HCT116 (cell line): ENCODE data around the gene DGKB. TPM values are rescaled to one million over a fixed set of nuclear protein-coding genes. Genes with fewer than 3 reads are reported as not detected.

ENCODE experiments used
- ATAC-seq: fragments of 200-7000 bp; cut with Tn5 transposase; 2 replicates; pipeline ENCODE4 v1.9.1; 2020; ENCODE audit warnings: mild to moderate bottlenecking, moderate library complexity
- BruUV-seq: library from RNA; stranded (reverse); fragments of 400-500 nt; replicated peaks from 2 replicates; lab custom pipeline; 2021; lab: Mats Ljungman, UMichigan
- CTCF ChIA-PET: fragments of 300-600 bp; sonication (Branson Sonifier 250); formaldehyde crosslinking; loops from one replicate; lab custom pipeline; 2021; ENCODE audit warnings: antibody characterized with exemption; lab: Charles Lee
- POLR2A ChIA-PET: fragments of 300-600, 350-600 bp; sonication (Branson Sonifier 250); formaldehyde crosslinking; loops from one replicate; lab custom pipeline; 2021; ENCODE audit warnings: antibody characterized with exemption; lab: Charles Lee
- RAD21 ChIA-PET, 2 experiments: fragments of 300-600 bp; sonication (Branson Sonifier 250); formaldehyde crosslinking; loops; one replicate each; lab custom pipeline; 2023; ENCODE audit warnings: low total read pairs in 2 of 2; ENCODE audit not compliant: uncharacterized antibody in 2 of 2, unreplicated experiment in 2 of 2, low non-redundant PET in 1 of 2; lab: Charles Lee
- DNase-seq: peaks from one replicate; pipeline ENCODE4 v3.0.0-alpha.2; 2010; ENCODE audit warnings: low read depth, low spot score
- H2AFZ ChIP-seq: fragments of 200-600 bp; shearing (Covaris generic), sonication (generic); 2 replicates; pipeline ENCODE4 v1.6.1; 2017; ENCODE audit warnings: low read depth, mixed run types, mixed read lengths, antibody characterized with exemption, low read length; ENCODE audit not compliant: poor library complexity, severe bottlenecking
- H3K27ac ChIP-seq: 2 replicates; pipeline ENCODE4 v1.5.1; 2012; ENCODE audit warnings: low read depth, low read length
- H3K27me3 ChIP-seq: fragments of 200-600 bp; sonication (generic); 2 replicates; pipeline ENCODE4 v1.6.1; 2016; ENCODE audit warnings: mixed run types, low read length, mixed read lengths; ENCODE audit not compliant: insufficient read depth
- H3K36me3 ChIP-seq, 2 experiments: fragments of 200-500 bp in 1 of 2; fragments of 200-600 bp in 1 of 2; sonication (Bioruptor generic) in 1 of 2; sonication (generic) in 1 of 2; 2 replicates each; pipeline versions ENCODE4 v1.5.1 to v1.6.1; 2014 to 2016; ENCODE audit warnings: low read length in 2 of 2, inconsistent platforms in 1 of 2, mixed read lengths in 1 of 2, mixed run types in 1 of 2; ENCODE audit not compliant: insufficient read depth in 2 of 2, control insufficient read depth in 1 of 2
- H3K4me1 ChIP-seq, 2 experiments: fragments of 200-600 bp in 1 of 2; sonication (generic) in 1 of 2; 2 replicates each; pipeline versions ENCODE4 v1.5.1 to v1.6.1; 2012 to 2017; ENCODE audit warnings: low read length in 2 of 2, inconsistent platforms in 1 of 2, mild to moderate bottlenecking in 1 of 2, mixed read lengths in 1 of 2, mixed run types in 1 of 2, moderate library complexity in 1 of 2; ENCODE audit not compliant: insufficient read depth in 2 of 2, control insufficient read depth in 1 of 2
- H3K4me2 ChIP-seq: fragments of 200-600 bp; sonication (generic); 2 replicates; pipeline ENCODE4 v1.6.1; 2017; ENCODE audit warnings: mixed run types, low read length, mixed read lengths
- H3K4me3 ChIP-seq, 2 experiments: fragments of 200-600 bp in 1 of 2; sonication (generic) in 1 of 2; replicated peaks in 1 of 2; 2 replicates each; pipeline ENCODE4 v1.5.1; 2011 to 2016; ENCODE audit warnings: low read length in 2 of 2, control low read depth in 1 of 2, low read depth in 1 of 2, mild to moderate bottlenecking in 1 of 2, mixed read lengths in 1 of 2, mixed run types in 1 of 2
- H3K79me2 ChIP-seq: fragments of 200-600 bp; sonication (generic); 2 replicates; pipeline ENCODE4 v1.6.1; 2017; ENCODE audit warnings: mild to moderate bottlenecking, mixed run types, low read length, moderate library complexity, mixed read lengths; ENCODE audit not compliant: insufficient read depth
- H3K9ac ChIP-seq: fragments of 200-600 bp; sonication (generic); 2 replicates; pipeline ENCODE4 v1.6.1; 2016; ENCODE audit warnings: low read length, mixed read lengths
- H3K9me2 ChIP-seq: fragments of 200-600 bp; sonication (generic), shearing (Covaris generic); 2 replicates; pipeline ENCODE4 v1.6.1; 2017; ENCODE audit warnings: mixed run types, mild to moderate bottlenecking, moderate library complexity; ENCODE audit not compliant: insufficient read depth
- H3K9me3 ChIP-seq, 2 experiments: fragments of 200-500 bp in 1 of 2; fragments of 200-600 bp in 1 of 2; sonication (Bioruptor generic) in 1 of 2; sonication (generic) in 1 of 2; 2 replicates each; pipeline ENCODE4 v1.6.1; 2014 to 2017; ENCODE audit warnings: low read length in 2 of 2, mixed read lengths in 2 of 2, inconsistent platforms in 1 of 2, low read depth in 1 of 2, mild to moderate bottlenecking in 1 of 2, mixed run types in 1 of 2, moderate library complexity in 1 of 2; ENCODE audit not compliant: control insufficient read depth in 1 of 2, insufficient read depth in 1 of 2
- H4K20me1 ChIP-seq: fragments of 200-600 bp; sonication (generic), shearing (Covaris generic); 2 replicates; pipeline ENCODE4 v1.6.1; 2017; ENCODE audit warnings: mixed run types, mild to moderate bottlenecking, moderate library complexity; ENCODE audit not compliant: insufficient read depth
- CBX3 ChIP-seq: IDR thresholded peaks from 2 replicates; pipeline ENCODE4 v1.6.1; 2012; ENCODE audit warnings: low read depth
- CEBPB ChIP-seq: IDR thresholded peaks from 2 replicates; pipeline ENCODE4 v1.6.1; 2012; ENCODE audit warnings: low read depth
- ELF1 ChIP-seq: IDR thresholded peaks from 2 replicates; pipeline ENCODE4 v1.6.1; 2012; ENCODE audit warnings: low read depth, borderline replicate concordance
- EZH2 ChIP-seq: fragments of 200-600 bp; sonication (generic); IDR thresholded peaks from 2 replicates; pipeline ENCODE4 v1.6.1; 2017; ENCODE audit warnings: antibody characterized with exemption, mixed run types
- EZH2phosphoT487 ChIP-seq: fragments of 200-600 bp; IDR thresholded peaks from 2 replicates; pipeline ENCODE4 v1.6.1; 2018; ENCODE audit warnings: antibody characterized with exemption, borderline replicate concordance
- FOSL1 ChIP-seq: IDR thresholded peaks from 2 replicates; pipeline ENCODE4 v1.6.1; 2012; ENCODE audit warnings: low read depth
- JUND ChIP-seq: IDR thresholded peaks from 2 replicates; pipeline ENCODE4 v1.6.1; 2012
- POLR2A ChIP-seq: IDR thresholded peaks from 2 replicates; pipeline ENCODE4 v1.7.0; 2011; ENCODE audit warnings: borderline replicate concordance; ENCODE audit not compliant: insufficient read depth, insufficient read length; ENCODE audit errors: extremely low read depth
- POLR2AphosphoS5 ChIP-seq: IDR thresholded peaks from 2 replicates; pipeline ENCODE4 v1.6.1; 2011; ENCODE audit warnings: mild to moderate bottlenecking, low read depth, low read length, moderate library complexity
- RAD21 ChIP-seq: IDR thresholded peaks from 2 replicates; pipeline ENCODE4 v1.6.1; 2012; ENCODE audit warnings: low read depth, mild to moderate bottlenecking
- SIN3A ChIP-seq: IDR thresholded peaks from 2 replicates; pipeline ENCODE4 v1.6.1; 2012; ENCODE audit warnings: low read depth
- SP1 ChIP-seq: IDR thresholded peaks from 2 replicates; pipeline ENCODE4 v1.6.1; 2012; ENCODE audit warnings: low read depth
- SRF ChIP-seq: IDR thresholded peaks from 2 replicates; pipeline ENCODE4 v1.6.1; 2012; ENCODE audit warnings: low read depth
- TCF7L2 ChIP-seq: IDR thresholded peaks from 2 replicates; pipeline ENCODE4 v1.7.0; 2011; ENCODE audit warnings: borderline replicate concordance, inconsistent platforms; ENCODE audit not compliant: insufficient read depth, insufficient read length; ENCODE audit errors: extremely low read depth
- ZFX ChIP-seq: fragments of 450-650 bp; IDR thresholded peaks from 2 replicates; pipeline ENCODE4 v1.6.1; 2017
- ZNF274 ChIP-seq: fragments of 200-500 bp; sonication (Bioruptor generic); IDR thresholded peaks from 2 replicates; pipeline ENCODE4 v1.6.1; 2014; ENCODE audit warnings: mild to moderate bottlenecking, low read depth, low read length, inconsistent platforms
- intact Hi-C: fragments of 100-400 bp; cut with micrococcal nuclease; formaldehyde crosslinking; loops from 2 replicates; pipeline ENCODE4 v1.10.0; 2022
- total RNA-seq: library from RNA; stranded (reverse); gene quantifications from one replicate; pipeline ENCODE4 v1.2.1, GENCODE V29; 2021; ENCODE audit not compliant: unreplicated experiment
- TF ChIP-seq, protein P1 (sequence below), 3 experiments: fragments of 200-600 bp in 1 of 3; sonication (generic) in 1 of 3; IDR thresholded peaks in 2 of 3; conservative IDR thresholded peaks in 1 of 3; 2 replicates each; pipeline ENCODE4 v1.5.1; 2012 to 2017; ENCODE audit warnings: low read depth in 2 of 3, low read length in 2 of 3, antibody characterized with exemption in 1 of 3, borderline replicate concordance in 1 of 3, control low read depth in 1 of 3, mild to moderate bottlenecking in 1 of 3, mixed read lengths in 1 of 3, mixed run types in 1 of 3, moderate library complexity in 1 of 3; ENCODE audit not compliant: insufficient read depth in 1 of 3
- TF ChIP-seq, protein P2 (sequence below): IDR thresholded peaks from 2 replicates; pipeline ENCODE4 v1.6.1; 2012
- TF ChIP-seq, protein P3 (sequence below): IDR thresholded peaks from 2 replicates; pipeline ENCODE4 v1.6.1; 2012; ENCODE audit warnings: low read depth
- TF ChIP-seq, protein P4 (sequence below): IDR thresholded peaks from 2 replicates; pipeline ENCODE4 v1.6.1; 2011; ENCODE audit warnings: mild to moderate bottlenecking, low read length, moderate library complexity; ENCODE audit not compliant: insufficient replicate concordance; ENCODE audit errors: extremely low read depth
- TF ChIP-seq, protein P5 (sequence below): IDR thresholded peaks from 2 replicates; pipeline ENCODE4 v1.6.1; 2012

DGKB gene
- total RNA-seq, 1 experiment from 2014 or later = 0.05 TPM

DNA sequence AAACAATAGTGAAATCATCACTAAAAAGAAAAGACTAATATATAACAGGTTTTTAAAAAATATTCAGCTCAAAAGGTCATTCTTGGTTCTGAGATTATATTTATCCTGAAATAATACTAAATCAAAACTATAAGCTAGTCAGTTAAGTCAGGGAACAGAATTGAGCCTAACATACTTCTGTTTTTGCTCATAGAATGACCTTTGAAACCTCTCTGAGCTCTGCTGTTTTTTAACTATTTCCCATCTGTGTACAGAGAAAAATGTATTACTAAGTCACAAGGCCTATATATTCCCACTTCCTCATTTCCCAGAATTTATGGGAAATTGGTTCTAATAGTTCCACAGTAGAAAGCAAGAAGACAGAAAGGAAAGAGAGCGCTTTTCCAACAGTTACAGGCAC is 566.3 kb downstream of the DGKB start (continued):
- TF ChIP-seq, protein P1, sequence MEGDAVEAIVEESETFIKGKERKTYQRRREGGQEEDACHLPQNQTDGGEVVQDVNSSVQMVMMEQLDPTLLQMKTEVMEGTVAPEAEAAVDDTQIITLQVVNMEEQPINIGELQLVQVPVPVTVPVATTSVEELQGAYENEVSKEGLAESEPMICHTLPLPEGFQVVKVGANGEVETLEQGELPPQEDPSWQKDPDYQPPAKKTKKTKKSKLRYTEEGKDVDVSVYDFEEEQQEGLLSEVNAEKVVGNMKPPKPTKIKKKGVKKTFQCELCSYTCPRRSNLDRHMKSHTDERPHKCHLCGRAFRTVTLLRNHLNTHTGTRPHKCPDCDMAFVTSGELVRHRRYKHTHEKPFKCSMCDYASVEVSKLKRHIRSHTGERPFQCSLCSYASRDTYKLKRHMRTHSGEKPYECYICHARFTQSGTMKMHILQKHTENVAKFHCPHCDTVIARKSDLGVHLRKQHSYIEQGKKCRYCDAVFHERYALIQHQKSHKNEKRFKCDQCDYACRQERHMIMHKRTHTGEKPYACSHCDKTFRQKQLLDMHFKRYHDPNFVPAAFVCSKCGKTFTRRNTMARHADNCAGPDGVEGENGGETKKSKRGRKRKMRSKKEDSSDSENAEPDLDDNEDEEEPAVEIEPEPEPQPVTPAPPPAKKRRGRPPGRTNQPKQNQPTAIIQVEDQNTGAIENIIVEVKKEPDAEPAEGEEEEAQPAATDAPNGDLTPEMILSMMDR (IDR thresholded peaks at IDR 0.05 in 2 of 3, conservative IDR thresholded peaks at IDR 0.05 in 1 of 3; ENCODE audit: borderline replicate concordance in 1 of 3, insufficient read depth in 1 of 3, low read depth in 2 of 3, low read length in 2 of 3) = no peak
- TF ChIP-seq POLR2A = no peak
- TF ChIP-seq, protein P2, sequence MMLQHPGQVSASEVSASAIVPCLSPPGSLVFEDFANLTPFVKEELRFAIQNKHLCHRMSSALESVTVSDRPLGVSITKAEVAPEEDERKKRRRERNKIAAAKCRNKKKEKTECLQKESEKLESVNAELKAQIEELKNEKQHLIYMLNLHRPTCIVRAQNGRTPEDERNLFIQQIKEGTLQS = no peak
- no peak for TF ChIP-seq SP1
- no peak for TF ChIP-seq ZNF274
- TF ChIP-seq TCF7L2 = no peak
- TF ChIP-seq POLR2AphosphoS5 = no peak
- TF ChIP-seq CBX3 = no peak
- TF ChIP-seq FOSL1 = no peak
- no peak for TF ChIP-seq ZFX
- no peak for TF ChIP-seq EZH2phosphoT487
- TF ChIP-seq JUND = no peak
- no peak for TF ChIP-seq RAD21

DNA sequence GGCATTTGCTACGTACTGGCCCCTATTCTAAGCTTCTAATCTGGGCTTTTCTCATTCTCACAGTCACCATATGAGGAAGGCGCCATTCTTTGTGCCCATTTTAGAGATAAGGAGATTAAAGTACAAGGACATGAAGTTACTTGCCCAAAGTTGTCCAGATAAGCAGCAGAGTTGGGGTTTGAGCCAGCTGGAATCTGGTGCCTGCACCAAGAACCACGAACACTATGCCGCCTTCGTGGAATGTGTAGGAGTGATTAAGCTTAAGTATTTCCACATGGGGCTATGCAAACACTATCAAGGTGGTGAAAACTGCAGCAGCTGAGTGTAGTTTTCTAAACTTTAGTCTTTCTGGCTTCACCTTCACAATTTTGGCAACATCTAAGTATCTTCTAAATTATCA is 570.4 kb downstream of the DGKB start:
- H2AFZ ChIP-seq = no peak overlapping the region
- no peak for ATAC-seq
- no TSS peak for BruUV-seq
- TF ChIP-seq, protein P3, sequence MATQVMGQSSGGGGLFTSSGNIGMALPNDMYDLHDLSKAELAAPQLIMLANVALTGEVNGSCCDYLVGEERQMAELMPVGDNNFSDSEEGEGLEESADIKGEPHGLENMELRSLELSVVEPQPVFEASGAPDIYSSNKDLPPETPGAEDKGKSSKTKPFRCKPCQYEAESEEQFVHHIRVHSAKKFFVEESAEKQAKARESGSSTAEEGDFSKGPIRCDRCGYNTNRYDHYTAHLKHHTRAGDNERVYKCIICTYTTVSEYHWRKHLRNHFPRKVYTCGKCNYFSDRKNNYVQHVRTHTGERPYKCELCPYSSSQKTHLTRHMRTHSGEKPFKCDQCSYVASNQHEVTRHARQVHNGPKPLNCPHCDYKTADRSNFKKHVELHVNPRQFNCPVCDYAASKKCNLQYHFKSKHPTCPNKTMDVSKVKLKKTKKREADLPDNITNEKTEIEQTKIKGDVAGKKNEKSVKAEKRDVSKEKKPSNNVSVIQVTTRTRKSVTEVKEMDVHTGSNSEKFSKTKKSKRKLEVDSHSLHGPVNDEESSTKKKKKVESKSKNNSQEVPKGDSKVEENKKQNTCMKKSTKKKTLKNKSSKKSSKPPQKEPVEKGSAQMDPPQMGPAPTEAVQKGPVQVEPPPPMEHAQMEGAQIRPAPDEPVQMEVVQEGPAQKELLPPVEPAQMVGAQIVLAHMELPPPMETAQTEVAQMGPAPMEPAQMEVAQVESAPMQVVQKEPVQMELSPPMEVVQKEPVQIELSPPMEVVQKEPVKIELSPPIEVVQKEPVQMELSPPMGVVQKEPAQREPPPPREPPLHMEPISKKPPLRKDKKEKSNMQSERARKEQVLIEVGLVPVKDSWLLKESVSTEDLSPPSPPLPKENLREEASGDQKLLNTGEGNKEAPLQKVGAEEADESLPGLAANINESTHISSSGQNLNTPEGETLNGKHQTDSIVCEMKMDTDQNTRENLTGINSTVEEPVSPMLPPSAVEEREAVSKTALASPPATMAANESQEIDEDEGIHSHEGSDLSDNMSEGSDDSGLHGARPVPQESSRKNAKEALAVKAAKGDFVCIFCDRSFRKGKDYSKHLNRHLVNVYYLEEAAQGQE = no peak
- TF ChIP-seq SP1 (no peak), ELF1 (no peak), CEBPB (no peak), SRF (no peak), RAD21 (no peak), ZFX (no peak), SIN3A (no peak), EZH2 (no peak)
- TF ChIP-seq, protein P4, sequence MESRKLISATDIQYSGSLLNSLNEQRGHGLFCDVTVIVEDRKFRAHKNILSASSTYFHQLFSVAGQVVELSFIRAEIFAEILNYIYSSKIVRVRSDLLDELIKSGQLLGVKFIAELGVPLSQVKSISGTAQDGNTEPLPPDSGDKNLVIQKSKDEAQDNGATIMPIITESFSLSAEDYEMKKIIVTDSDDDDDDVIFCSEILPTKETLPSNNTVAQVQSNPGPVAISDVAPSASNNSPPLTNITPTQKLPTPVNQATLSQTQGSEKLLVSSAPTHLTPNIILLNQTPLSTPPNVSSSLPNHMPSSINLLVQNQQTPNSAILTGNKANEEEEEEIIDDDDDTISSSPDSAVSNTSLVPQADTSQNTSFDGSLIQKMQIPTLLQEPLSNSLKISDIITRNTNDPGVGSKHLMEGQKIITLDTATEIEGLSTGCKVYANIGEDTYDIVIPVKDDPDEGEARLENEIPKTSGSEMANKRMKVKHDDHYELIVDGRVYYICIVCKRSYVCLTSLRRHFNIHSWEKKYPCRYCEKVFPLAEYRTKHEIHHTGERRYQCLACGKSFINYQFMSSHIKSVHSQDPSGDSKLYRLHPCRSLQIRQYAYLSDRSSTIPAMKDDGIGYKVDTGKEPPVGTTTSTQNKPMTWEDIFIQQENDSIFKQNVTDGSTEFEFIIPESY = no peak
- TF ChIP-seq, protein P5, sequence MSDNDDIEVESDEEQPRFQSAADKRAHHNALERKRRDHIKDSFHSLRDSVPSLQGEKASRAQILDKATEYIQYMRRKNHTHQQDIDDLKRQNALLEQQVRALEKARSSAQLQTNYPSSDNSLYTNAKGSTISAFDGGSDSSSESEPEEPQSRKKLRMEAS = no peak

More for the DNA sequence above, 570.4 kb downstream of the DGKB start:
- Histone ChIP-seq H3K4me3 (no peak overlapping the region), H3K79me2 (no peaks in the 10 kb centered on the region), H3K36me3 (no peaks in the 10 kb centered on the region), H3K4me2 (no peak overlapping the region), H3K9me3 (no peaks in the 10 kb centered on the region), H3K9ac (no peak overlapping the region), H3K4me1 (no peaks in the 10 kb centered on the region), H3K9me2 (no peaks in the 10 kb centered on the region), H4K20me1 (no peaks in the 10 kb centered on the region), H3K27me3 (no peaks in the 10 kb centered on the region), H3K27ac (no peak overlapping the region)
- DNase-seq = no peak
- POLR2A ChIA-PET = no interaction called here
- intact Hi-C loops = no loop called here
- CTCF ChIA-PET = no interaction called here
- RAD21 ChIA-PET = no interaction called here
